HepG2 (cell line): ENCODE results near the gene AHCTF1. TPM values are rescaled to one million over a fixed set of nuclear protein-coding genes. Genes with fewer than 3 reads are reported as not detected.

Source experiments
- CBFB ChIP-seq: sonication (generic); formaldehyde crosslinking; IDR thresholded peaks from 2 replicates; pipeline ENCODE4 v1.4.0; 2020; ENCODE audit warnings: missing genetic modification reagents
- FOXO1 ChIP-seq: sonication (generic); formaldehyde crosslinking; IDR thresholded peaks from 2 replicates; pipeline ENCODE4 v1.4.0; 2020; ENCODE audit warnings: missing genetic modification reagents
- FOXP1 ChIP-seq, 2 experiments: fragments of 450-650 bp in 1 of 2; IDR thresholded peaks; 2 replicates each; pipeline ENCODE4 v1.6.1; 2017 to 2018; ENCODE audit warnings: antibody characterized with exemption in 1 of 2
- NCOA5 ChIP-seq: sonication (generic); formaldehyde crosslinking; IDR thresholded peaks from 2 replicates; pipeline ENCODE4 v1.4.0; 2020; ENCODE audit warnings: missing genetic modification reagents
- PCBP1 ChIP-seq: fragments of 200-400 bp; formaldehyde crosslinking; IDR thresholded peaks from 2 replicates; pipeline ENCODE4 v1.6.1; 2017; ENCODE audit warnings: mild to moderate bottlenecking, low read depth, low read length, borderline replicate concordance
- REPIN1 ChIP-seq: sonication (generic); formaldehyde crosslinking; IDR thresholded peaks from 2 replicates; pipeline ENCODE4 v1.8.0; 2022; ENCODE audit warnings: missing genetic modification reagents, low read depth, mild to moderate bottlenecking, borderline replicate concordance
- STAG1 ChIP-seq: sonication (generic); formaldehyde crosslinking; IDR thresholded peaks from 2 replicates; pipeline ENCODE4 v1.4.0; 2020; ENCODE audit warnings: missing genetic modification reagents
- ZBTB42 ChIP-seq: sonication (generic); formaldehyde crosslinking; IDR thresholded peaks from 2 replicates; pipeline ENCODE4 v1.5.0; 2020; ENCODE audit warnings: mild to moderate bottlenecking, missing genetic modification reagents
- ZNF737 ChIP-seq: sonication (generic); formaldehyde crosslinking; IDR thresholded peaks from 2 replicates; pipeline ENCODE4 v1.5.0; 2020; ENCODE audit warnings: missing genetic modification reagents, mild to moderate bottlenecking, borderline replicate concordance
- ZNF768 ChIP-seq: sonication (generic); formaldehyde crosslinking; IDR thresholded peaks from 2 replicates; pipeline ENCODE4 v1.4.0; 2020; ENCODE audit warnings: missing genetic modification reagents
- ZNF883 ChIP-seq: sonication (generic); formaldehyde crosslinking; IDR thresholded peaks from 2 replicates; pipeline ENCODE4 v1.5.1; 2020; ENCODE audit warnings: mild to moderate bottlenecking, missing genetic modification reagents; ENCODE audit errors: not compliant biosample characterization
- polyA plus RNA-seq, 8 experiments: library from polyadenylated mRNA; depleted of rRNA in 3 of 8; stranded (reverse) in 7 of 8; unstranded in 1 of 8; fragments of >200 nt; fragmentation: Illumina TruSeq in 4 of 8; extraction: Trizol in 4 of 8; gene quantifications; 2 replicates each; pipeline versions ENCODE4 v1.2.1 to v1.2.3, GENCODE V29; 2011 to 2016; ENCODE audit warnings: low read depth in 4 of 8, missing spikeins in 1 of 8, mixed read lengths in 1 of 8; ENCODE audit not compliant: insufficient read depth in 1 of 8
- total RNA-seq, 5 experiments: library from RNA; depleted of rRNA; stranded (reverse); fragments of >200 nt; fragmentation: Illumina TruSeq; extraction: Trizol; gene quantifications; 2 replicates each; pipeline ENCODE4 v1.2.3, GENCODE V29; 2016; ENCODE audit warnings: low read depth in 1 of 5
- TF ChIP-seq, protein P1 (sequence below): sonication (generic); formaldehyde crosslinking; IDR thresholded peaks from 2 replicates; pipeline ENCODE4 v1.5.1; 2020; ENCODE audit warnings: missing genetic modification reagents, mild to moderate bottlenecking, borderline replicate concordance
- TF ChIP-seq, protein P2 (sequence below): sonication (generic); formaldehyde crosslinking; IDR thresholded peaks from one replicate; pipeline ENCODE4 v1.5.1; 2020; ENCODE audit warnings: mild to moderate bottlenecking, missing genetic modification reagents; ENCODE audit errors: not compliant biosample characterization
- TF ChIP-seq, protein P3 (sequence below): sonication (generic); formaldehyde crosslinking; IDR thresholded peaks from 2 replicates; pipeline ENCODE4 v1.4.0; 2020; ENCODE audit warnings: missing genetic modification reagents, borderline replicate concordance

AHCTF1 gene
- total and polyA plus RNA-seq, 2 of the 13 experiments (the other 11 are each of a cell fraction or from before 2014, with no cell fraction given), result 16.6 to 45.9 TPM

DNA sequence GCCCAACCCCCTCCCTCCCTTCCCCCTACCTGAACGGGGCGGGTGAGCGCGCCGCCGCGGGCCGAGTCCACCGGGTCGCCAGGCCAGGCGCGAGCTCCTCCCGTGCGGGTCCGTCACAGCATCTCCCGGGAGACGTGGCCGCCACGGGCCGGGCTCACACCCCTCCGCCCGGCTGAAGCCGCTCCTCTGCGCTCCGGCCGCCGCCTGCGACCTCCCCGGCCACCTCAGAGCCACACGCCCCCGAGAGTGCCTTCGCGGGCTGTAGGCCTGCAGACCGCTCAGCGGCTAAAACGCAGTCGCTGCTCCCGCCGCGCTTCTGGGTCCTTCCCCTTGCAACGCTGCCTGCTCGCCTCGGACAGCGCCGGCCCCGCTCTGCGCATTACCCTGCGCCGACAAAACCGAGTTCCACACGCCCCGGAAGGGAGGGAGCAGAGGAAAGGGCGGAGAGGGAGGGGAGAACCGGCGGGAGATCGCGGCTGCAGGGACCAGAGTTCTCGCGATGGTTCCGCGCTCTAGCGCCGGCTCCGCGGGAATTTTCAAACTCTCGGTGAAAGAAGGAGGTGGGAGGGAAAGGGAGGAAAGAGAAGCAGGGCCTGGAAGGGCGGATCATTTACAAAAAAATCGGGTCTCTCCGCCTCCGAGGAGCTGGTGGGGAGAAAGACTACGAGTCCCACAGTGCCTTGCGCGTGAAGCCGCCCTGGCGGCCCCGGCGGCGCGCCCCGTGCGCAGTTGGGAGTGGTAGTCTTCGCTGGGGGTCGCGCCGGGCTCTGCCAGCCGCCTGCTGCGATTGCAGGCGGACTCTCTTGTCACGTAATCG lies at the start of gene AHCTF1 (continued):
- peak; percentile 93 for TF ChIP-seq REPIN1
- TF ChIP-seq, protein P1, sequence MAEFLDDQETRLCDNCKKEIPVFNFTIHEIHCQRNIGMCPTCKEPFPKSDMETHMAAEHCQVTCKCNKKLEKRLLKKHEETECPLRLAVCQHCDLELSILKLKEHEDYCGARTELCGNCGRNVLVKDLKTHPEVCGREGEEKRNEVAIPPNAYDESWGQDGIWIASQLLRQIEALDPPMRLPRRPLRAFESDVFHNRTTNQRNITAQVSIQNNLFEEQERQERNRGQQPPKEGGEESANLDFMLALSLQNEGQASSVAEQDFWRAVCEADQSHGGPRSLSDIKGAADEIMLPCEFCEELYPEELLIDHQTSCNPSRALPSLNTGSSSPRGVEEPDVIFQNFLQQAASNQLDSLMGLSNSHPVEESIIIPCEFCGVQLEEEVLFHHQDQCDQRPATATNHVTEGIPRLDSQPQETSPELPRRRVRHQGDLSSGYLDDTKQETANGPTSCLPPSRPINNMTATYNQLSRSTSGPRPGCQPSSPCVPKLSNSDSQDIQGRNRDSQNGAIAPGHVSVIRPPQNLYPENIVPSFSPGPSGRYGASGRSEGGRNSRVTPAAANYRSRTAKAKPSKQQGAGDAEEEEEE (CRISPR knock-in tag), result peak; percentile 53; the same call in 1 of the 2 replicates
- TF ChIP-seq ZNF768 (CRISPR knock-in tag), result peak; percentile 39
- no peak for TF ChIP-seq ZNF883 (CRISPR knock-in tag)
- TF ChIP-seq, protein P2, sequence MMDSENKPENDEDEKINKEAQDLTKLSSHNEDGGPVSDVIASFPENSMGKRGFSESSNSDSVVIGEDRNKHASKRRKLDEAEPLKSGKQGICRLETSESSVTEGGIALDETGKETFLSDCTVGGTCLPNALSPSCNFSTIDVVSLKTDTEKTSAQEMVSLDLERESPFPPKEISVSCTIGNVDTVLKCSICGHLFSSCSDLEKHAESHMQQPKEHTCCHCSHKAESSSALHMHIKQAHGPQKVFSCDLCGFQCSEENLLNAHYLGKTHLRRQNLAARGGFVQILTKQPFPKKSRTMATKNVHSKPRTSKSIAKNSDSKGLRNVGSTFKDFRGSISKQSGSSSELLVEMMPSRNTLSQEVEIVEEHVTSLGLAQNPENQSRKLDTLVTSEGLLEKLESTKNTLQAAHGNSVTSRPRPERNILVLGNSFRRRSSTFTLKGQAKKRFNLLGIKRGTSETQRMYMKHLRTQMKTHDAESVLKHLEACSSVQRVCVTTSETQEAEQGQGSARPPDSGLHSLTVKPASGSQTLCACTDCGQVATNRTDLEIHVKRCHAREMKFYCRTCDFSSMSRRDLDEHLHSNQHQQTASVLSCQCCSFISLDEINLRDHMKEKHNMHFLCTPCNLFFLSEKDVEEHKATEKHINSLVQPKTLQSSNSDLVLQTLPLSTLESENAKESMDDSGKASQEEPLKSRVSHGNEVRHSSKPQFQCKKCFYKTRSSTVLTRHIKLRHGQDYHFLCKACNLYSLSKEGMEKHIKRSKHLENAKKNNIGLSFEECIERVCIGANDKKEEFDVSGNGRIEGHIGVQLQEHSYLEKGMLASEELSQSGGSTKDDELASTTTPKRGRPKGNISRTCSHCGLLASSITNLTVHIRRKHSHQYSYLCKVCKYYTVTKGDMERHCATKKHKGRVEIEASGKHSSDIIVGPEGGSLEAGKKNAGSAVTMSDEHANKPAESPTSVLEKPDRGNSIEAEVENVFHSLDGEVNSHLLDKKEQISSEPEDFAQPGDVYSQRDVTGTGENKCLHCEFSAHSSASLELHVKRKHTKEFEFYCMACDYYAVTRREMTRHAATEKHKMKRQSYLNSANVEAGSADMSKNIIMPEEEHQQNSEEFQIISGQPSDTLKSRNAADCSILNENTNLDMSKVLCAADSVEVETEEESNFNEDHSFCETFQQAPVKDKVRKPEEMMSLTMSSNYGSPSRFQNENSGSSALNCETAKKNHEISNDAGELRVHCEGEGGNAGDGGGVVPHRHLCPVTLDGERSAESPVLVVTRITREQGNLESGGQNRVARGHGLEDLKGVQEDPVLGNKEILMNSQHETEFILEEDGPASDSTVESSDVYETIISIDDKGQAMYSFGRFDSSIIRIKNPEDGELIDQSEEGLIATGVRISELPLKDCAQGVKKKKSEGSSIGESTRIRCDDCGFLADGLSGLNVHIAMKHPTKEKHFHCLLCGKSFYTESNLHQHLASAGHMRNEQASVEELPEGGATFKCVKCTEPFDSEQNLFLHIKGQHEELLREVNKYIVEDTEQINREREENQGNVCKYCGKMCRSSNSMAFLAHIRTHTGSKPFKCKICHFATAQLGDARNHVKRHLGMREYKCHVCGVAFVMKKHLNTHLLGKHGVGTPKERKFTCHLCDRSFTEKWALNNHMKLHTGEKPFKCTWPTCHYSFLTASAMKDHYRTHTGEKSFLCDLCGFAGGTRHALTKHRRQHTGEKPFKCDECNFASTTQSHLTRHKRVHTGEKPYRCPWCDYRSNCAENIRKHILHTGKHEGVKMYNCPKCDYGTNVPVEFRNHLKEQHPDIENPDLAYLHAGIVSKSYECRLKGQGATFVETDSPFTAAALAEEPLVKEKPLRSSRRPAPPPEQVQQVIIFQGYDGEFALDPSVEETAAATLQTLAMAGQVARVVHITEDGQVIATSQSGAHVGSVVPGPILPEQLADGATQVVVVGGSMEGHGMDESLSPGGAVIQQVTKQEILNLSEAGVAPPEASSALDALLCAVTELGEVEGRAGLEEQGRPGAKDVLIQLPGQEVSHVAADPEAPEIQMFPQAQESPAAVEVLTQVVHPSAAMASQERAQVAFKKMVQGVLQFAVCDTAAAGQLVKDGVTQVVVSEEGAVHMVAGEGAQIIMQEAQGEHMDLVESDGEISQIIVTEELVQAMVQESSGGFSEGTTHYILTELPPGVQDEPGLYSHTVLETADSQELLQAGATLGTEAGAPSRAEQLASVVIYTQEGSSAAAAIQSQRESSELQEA (CRISPR knock-in tag), result peak; percentile 59
- peak; percentile 23; the same call in 1 of the 2 replicates for TF ChIP-seq FOXO1 (CRISPR knock-in tag)
- TF ChIP-seq, protein P3, sequence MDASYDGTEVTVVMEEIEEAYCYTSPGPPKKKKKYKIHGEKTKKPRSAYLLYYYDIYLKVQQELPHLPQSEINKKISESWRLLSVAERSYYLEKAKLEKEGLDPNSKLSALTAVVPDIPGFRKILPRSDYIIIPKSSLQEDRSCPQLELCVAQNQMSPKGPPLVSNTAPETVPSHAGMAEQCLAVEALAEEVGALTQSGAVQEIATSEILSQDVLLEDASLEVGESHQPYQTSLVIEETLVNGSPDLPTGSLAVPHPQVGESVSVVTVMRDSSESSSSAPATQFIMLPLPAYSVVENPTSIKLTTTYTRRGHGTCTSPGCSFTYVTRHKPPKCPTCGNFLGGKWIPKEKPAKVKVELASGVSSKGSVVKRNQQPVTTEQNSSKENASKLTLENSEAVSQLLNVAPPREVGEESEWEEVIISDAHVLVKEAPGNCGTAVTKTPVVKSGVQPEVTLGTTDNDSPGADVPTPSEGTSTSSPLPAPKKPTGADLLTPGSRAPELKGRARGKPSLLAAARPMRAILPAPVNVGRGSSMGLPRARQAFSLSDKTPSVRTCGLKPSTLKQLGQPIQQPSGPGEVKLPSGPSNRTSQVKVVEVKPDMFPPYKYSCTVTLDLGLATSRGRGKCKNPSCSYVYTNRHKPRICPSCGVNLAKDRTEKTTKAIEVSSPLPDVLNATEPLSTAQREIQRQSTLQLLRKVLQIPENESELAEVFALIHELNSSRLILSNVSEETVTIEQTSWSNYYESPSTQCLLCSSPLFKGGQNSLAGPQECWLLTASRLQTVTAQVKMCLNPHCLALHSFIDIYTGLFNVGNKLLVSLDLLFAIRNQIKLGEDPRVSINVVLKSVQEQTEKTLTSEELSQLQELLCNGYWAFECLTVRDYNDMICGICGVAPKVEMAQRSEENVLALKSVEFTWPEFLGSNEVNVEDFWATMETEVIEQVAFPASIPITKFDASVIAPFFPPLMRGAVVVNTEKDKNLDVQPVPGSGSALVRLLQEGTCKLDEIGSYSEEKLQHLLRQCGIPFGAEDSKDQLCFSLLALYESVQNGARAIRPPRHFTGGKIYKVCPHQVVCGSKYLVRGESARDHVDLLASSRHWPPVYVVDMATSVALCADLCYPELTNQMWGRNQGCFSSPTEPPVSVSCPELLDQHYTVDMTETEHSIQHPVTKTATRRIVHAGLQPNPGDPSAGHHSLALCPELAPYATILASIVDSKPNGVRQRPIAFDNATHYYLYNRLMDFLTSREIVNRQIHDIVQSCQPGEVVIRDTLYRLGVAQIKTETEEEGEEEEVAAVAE, result no peak
- TF ChIP-seq STAG1, result peak; percentile 11; the same call in 1 of the 2 replicates
- TF ChIP-seq ZBTB42 (CRISPR knock-in tag), result no peak
- TF ChIP-seq PCBP1, result peak; percentile 78; the same call in 1 of the 2 replicates
- TF ChIP-seq CBFB, result 0 out of 2 replicates have a peak, but pooled peaks have one; percentile 20
- no peak for TF ChIP-seq FOXP1 (IDR thresholded peaks at IDR 0.05)
- TF ChIP-seq FOXP1 (CRISPR knock-in tag; IDR thresholded peaks at IDR 0.05), result no peak
- TF ChIP-seq NCOA5, result no peak
- no peak for TF ChIP-seq ZNF737
